HEK293T (cell line): ENCODE results near the gene CCL27.

Experiments used
- ARNT ChIP-seq: fragments of 450-650 bp; IDR thresholded peaks from 2 replicates; pipeline ENCODE4 v1.6.1; 2017; ENCODE audit warnings: mild to moderate bottlenecking
- BHLHE40 ChIP-seq: fragments of 450-650 bp; IDR thresholded peaks from 2 replicates; pipeline ENCODE4 v1.6.1; 2016; ENCODE audit warnings: mild to moderate bottlenecking, moderate library complexity, borderline replicate concordance
- CTBP1 ChIP-seq: fragments of 450-650 bp; IDR thresholded peaks from 2 replicates; pipeline ENCODE4 v1.6.1; 2016; ENCODE audit warnings: borderline replicate concordance
- ELF4 ChIP-seq: fragments of 450-650 bp; IDR thresholded peaks from 2 replicates; pipeline ENCODE4 v1.6.1; 2017; ENCODE audit warnings: antibody characterized with exemption
- FOXA1 ChIP-seq: fragments of 450-650 bp; IDR thresholded peaks from 2 replicates; pipeline ENCODE4 v1.6.1; 2016; ENCODE audit warnings: mild to moderate bottlenecking
- FOXK2 ChIP-seq: fragments of 450-650 bp; IDR thresholded peaks from 2 replicates; pipeline ENCODE4 v1.6.1; 2016; ENCODE audit warnings: mild to moderate bottlenecking
- FOXM1 ChIP-seq: fragments of 450-650 bp; IDR thresholded peaks from 2 replicates; pipeline ENCODE4 v1.6.1; 2017; ENCODE audit warnings: mild to moderate bottlenecking, borderline replicate concordance
- HDGF ChIP-seq: fragments of 450-650 bp; IDR thresholded peaks from 2 replicates; pipeline ENCODE4 v1.6.1; 2017; ENCODE audit warnings: antibody characterized with exemption, borderline replicate concordance
- L3MBTL2 ChIP-seq: fragments of 450-650 bp; conservative IDR thresholded peaks from 2 replicates; pipeline ENCODE4 v1.6.1; 2016; ENCODE audit warnings: mild to moderate bottlenecking
- LEF1 ChIP-seq: fragments of 450-650 bp; IDR thresholded peaks from 2 replicates; pipeline ENCODE4 v1.6.1; 2017; ENCODE audit warnings: mild to moderate bottlenecking, borderline replicate concordance
- NFRKB ChIP-seq: fragments of 450-650 bp; IDR thresholded peaks from 2 replicates; pipeline ENCODE4 v1.6.1; 2016; ENCODE audit warnings: mild to moderate bottlenecking, moderate library complexity
- SP1 ChIP-seq: fragments of 450-650 bp; IDR thresholded peaks from 2 replicates; pipeline ENCODE4 v1.6.1; 2017
- SUZ12 ChIP-seq: fragments of 450-650 bp; IDR thresholded peaks from 2 replicates; pipeline ENCODE4 v1.6.1; 2016; ENCODE audit warnings: mild to moderate bottlenecking
- ZNF384 ChIP-seq: fragments of 450-650 bp; IDR thresholded peaks from 2 replicates; pipeline ENCODE4 v1.6.1; 2016

- TF ChIP-seq LEF1 (no peak), FOXM1 (no peak), ELF4 (no peak), FOXA1 (no peak), BHLHE40 (no peak), SUZ12 (no peak), ZNF384 (no peak), SP1 (no peak), HDGF (no peak), NFRKB (no peak), L3MBTL2 (no peak), CTBP1 (no peak), ARNT (no peak), FOXK2 (no peak)
Observed at GRCh38 chr9:34688329-34689115, 26.1 kb upstream of the CCL27 start.
